Fibroblast of skin of left quadriceps (primary cell): ENCODE data around the gene LMLN.
"Not testable (repeated sequence)": the region's sequence is repeated elsewhere in the genome, so short reads cannot be mapped to it uniquely, and the experiment has no call there.

Experiments used
- DNase-seq, 2 experiments: peaks; one replicate each; pipeline ENCODE4 v3.0.0-alpha.2; 2013; ENCODE audit warnings: low read depth in 2 of 2

LMLN gene

GRCh38 chr3:197957790-197958133, 2.3 kb upstream of the LMLN start:
- DNase-seq = no peak

GRCh38 chr3:197958346-197958745, 1.7 kb upstream of the LMLN start:
- no peak for DNase-seq

- DNase-seq = not testable (repeated sequence)
These were observed 1.2 kb upstream of the LMLN start for GRCh38 chr3:197958848-197959247.

- DNase-seq = no peak
These were observed 522 bp upstream of the LMLN start for GRCh38 chr3:197959500-197959890.

- DNase-seq = no peak
These were observed 921 bp downstream of the LMLN start for GRCh38 chr3:197960694-197961581.

- no peak for DNase-seq
These were observed 1.5 kb downstream of the LMLN start for GRCh38 chr3:197961582-197961945.

GRCh38 chr3:197963019-197963637, 3.1 kb downstream of the LMLN start:
- DNase-seq = no peak

- not testable (repeated sequence) for DNase-seq
These were observed 7.4 kb downstream of the LMLN start for GRCh38 chr3:197967337-197967989.

GRCh38 chr3:197970588-197970987, 10.6 kb downstream of the LMLN start:
- DNase-seq = no peak

GRCh38 chr3:197974016-197974415, 14.0 kb downstream of the LMLN start:
- no peak for DNase-seq

- DNase-seq = no peak
These were observed 15.3 kb downstream of the LMLN start for GRCh38 chr3:197975311-197975710.

- no peak for DNase-seq
These were observed 23.1 kb downstream of the LMLN start for GRCh38 chr3:197983076-197983475.

GRCh38 chr3:197989651-197990050, 29.6 kb downstream of the LMLN start:
- DNase-seq = no peak

GRCh38 chr3:197994736-197995135, 34.7 kb downstream of the LMLN start:
- DNase-seq = no peak

GRCh38 chr3:197996855-197997254, 36.8 kb downstream of the LMLN start:
- DNase-seq = no peak

GRCh38 chr3:197997936-197998335, 37.9 kb downstream of the LMLN start:
- no peak for DNase-seq

GRCh38 chr3:198017090-198017489, 57.1 kb downstream of the LMLN start:
- no peak for DNase-seq

GRCh38 chr3:198018416-198018815, 58.4 kb downstream of the LMLN start:
- DNase-seq = no peak

- DNase-seq = no peak
These were observed 59.1 kb downstream of the LMLN start for GRCh38 chr3:198019115-198019514.

GRCh38 chr3:198021320-198021719, 61.3 kb downstream of the LMLN start:
- no peak for DNase-seq

- no peak for DNase-seq
These were observed 62.6 kb downstream of the LMLN start for GRCh38 chr3:198022604-198023003.

- DNase-seq = no peak
These were observed 65.6 kb downstream of the LMLN start for GRCh38 chr3:198025644-198026043.

- DNase-seq = no peak
These were observed 66.6 kb downstream of the LMLN start for GRCh38 chr3:198026620-198027019.
